ENCODE measurements around the gene KPNB1. TPM values are rescaled to one million over a fixed set of nuclear protein-coding genes. Genes with fewer than 3 reads are reported as not detected.
A peak's percentile ranks its signal among the peaks of the same experiment; 100 is the strongest.

Gene KPNB1
- total RNA-seq, 1 donor from 2014 or later: 160 TPM

GRCh38 chr17:47704736-47705135 lies 55.0 kb downstream of the KPNB1 start:
- no peak for ATAC-seq (ENCODE audit: poor library complexity)
- intact Hi-C loops (cut with DNase I): no loop called here

DNA sequence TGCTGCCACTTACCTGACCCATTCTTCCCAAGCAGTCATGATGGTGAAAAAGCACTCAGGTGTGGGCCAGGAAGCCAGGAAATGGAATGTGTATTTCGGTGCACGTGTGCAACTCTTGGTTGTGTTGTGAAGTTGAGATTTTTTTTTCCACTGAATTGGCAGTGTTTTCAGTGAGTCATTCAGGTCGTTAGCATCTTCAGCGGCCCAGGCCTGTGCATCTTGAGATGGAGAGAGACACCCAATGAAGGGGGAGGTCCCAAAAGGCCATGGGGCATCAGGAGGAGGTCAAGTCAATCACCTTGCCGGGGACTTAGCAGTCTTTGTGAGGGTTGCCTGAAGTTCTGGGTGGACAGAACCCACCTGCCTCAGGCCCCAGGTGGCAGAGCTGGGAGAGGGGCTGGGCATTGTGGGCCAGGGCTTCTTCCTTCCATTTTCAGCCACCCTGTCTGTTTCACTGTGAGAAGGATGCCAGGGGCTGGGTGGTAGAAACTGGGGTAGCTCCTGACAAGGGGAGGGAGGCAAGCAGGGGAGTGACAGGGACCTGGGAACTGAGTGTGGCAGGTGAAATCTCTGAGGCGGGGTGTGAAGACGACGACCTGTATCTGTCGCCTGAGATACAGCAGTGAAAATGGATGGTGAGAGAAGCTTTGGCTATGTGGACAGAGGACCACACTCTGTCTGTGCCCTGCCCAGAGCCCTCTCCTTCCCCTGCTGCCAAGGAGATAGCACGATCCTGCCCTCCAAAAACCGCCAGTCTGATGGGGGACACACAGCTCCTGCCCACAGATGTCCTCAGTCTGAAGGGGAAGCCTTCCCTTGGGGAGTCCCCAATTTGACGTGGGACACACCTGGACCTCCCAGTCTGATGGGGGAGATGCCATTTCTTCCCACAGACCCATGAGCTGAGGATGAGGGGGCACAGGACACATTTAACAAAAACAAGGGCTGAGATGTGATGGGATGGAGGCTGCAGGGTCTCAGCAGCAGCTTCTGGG lies 56.1 kb downstream of the KPNB1 start:
- intact Hi-C loops (cut with DNase I): no loop called here

More at GRCh38 chr17:47704736-47705135, 55.0 kb downstream of the KPNB1 start:
- peak; percentile 35 for DNase-seq

DNA sequence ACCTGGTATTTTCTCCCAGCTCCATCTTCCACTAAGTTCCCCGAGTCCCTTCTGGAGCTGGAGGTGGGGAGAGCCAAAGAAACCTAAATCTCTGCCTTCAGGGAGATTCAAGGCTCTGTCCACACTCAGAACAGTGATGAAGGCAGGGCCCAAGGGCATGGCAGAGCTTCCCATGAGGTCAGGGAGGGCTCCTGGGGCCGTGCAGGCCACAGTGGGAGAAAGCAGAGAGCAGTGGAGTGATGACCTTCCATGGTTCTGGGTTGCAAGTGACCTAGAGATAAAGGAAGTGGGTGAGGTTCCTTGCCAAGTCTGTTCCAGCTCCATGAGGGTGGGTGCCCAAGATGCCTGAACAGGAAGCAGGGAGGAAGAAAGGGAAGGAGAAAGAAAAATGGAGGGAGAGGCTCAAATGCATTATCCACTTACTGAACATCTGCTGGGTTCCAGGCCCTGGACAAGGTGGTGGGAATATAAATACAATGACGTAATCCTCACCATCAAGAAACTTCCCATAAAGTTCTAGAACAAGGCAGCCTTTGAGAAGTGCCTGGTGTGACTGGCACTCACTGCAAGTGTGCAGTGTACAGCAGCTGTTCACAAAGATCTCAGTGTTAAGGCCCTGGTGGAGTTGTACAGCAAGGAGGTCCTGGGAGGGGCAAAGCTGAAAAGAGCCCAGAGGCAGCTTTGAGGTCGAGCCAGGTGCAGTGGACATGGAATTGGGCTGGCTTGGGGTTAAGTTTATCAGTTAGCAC lies 57.5 kb downstream of the KPNB1 start:
- intact Hi-C loops (cut with DNase I): no loop called here
- peak; percentile 10 for ATAC-seq (ENCODE audit: poor library complexity)
- peak; percentile 20 for DNase-seq

More for the DNA sequence above, 56.1 kb downstream of the KPNB1 start:
- no peak for ATAC-seq (ENCODE audit: poor library complexity)
- DNase-seq: peak; percentile 19

- DNase-seq: no peak
- intact Hi-C loops (cut with DNase I): no loop called here
- ATAC-seq (ENCODE audit: poor library complexity): no peak
Observed at GRCh38 chr17:47707884-47708283, 58.2 kb downstream of the KPNB1 start.

GRCh38 chr17:47708312-47708863 lies 58.7 kb downstream of the KPNB1 start:
- no peak for ATAC-seq (ENCODE audit: poor library complexity)
- intact Hi-C loops (cut with DNase I): no loop called here
- DNase-seq: peak; percentile 40

DNA sequence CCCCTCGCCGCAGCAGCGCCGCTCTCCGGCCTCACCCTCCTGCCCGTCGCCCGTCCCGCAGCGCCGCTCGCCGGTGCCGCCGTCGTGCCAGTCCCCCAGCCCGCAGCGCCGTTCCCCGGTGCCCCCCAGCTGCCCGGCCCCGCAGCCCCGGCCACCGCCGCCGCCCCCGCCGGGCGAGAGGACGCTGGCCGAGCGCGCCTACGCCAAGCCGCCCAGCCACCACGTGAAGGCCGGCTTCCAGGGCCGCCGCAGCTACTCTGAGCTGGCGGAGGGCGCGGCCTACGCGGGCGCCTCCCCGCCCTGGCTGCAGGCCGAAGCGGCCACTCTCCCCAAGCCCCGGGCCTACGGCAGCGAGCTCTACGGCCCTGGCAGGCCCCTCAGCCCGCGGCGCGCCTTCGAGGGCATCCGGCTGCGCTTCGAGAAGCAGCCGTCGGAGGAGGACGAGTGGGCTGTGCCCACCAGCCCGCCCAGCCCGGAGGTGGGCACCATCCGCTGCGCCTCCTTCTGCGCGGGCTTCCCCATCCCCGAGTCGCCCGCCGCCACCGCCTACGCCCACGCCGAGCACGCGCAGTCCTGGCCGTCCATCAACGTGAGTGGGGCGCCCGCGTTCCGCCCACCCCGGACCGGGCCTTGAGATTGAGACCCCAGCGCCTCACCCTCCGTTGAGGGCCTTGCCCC lies 59.3 kb downstream of the KPNB1 start:
- intact Hi-C loops (cut with DNase I): no loop called here
- ATAC-seq (ENCODE audit: poor library complexity) (peak; percentile 78), DNase-seq (peak; percentile 69)

- DNase-seq (peak; percentile 4), ATAC-seq (ENCODE audit: poor library complexity) (no peak)
- intact Hi-C loops (cut with DNase I): no loop called here
Observed at GRCh38 chr17:47709594-47709993, 59.9 kb downstream of the KPNB1 start.

GRCh38 chr17:47711366-47712099 lies 61.8 kb downstream of the KPNB1 start:
- intact Hi-C loops (cut with DNase I): no loop called here
- ATAC-seq (ENCODE audit: poor library complexity) (no peak), DNase-seq (no peak)

DNA sequence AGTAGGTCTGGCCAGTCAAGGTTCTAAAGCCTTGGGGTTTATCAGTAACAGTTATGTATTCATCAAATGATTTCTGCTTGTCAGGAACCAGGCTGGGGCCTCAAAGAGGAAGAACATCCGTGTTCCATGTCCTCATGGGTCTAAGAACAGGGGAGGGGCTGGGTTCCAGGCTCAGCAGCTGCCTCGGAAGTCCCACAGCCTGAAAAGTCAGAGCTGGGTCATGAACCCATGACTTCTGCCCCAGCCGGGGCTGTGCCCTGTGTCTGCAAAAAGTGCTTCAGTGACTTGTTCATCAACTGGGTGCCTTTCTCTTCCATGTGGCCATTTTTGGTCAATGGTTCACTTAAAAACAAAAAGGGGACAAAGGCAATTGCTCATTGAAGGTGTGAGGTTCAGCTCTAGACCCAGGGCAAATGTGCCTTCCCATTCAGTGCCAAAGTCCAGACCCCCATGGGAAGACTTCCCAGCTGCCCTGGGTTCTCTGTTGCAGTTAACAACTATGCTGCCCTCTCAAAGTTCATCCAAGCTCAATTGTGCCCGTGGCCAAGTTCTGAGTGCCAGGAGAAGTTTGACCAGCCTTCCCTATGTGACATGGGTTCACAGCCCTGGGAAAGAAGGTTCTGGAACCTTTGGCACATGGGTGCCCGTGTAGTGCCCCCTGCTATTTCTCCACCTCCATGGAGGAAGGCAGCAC lies 62.8 kb downstream of the KPNB1 start:
- no peak for ATAC-seq (ENCODE audit: poor library complexity)

DNA sequence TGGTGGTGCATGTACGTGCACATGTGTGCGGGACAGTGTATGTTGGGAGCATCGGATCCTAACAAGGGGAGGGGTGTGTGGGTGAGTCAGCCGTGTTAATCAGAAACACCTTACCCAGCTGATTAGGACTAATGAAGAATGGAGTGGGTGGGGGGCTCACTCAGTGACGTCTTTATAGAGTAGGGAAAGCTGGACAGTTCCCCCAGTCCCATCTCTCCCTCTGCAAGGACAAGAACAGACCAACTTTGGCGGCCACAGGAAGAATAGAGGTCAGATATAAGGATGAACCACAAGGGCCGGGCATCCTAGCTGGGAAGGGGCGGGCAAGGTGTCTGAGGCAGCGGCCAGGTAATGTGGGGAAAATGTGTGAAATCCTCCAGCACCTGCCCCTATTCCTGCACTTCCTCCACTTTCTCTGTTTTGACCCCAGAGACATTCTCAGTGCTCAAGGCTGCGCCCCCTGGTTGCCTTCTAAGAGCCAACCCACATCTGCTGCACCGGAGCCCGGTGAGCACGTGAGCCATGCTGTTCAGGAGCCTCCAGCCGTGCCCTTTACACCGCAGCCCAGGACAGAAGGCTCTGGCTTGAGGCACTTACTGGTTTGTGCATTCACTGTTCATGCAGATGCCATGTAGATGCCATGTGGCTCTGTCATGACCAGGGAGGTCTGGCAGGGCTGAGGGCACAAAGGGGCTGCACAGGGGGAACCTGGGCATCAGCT lies 64.4 kb downstream of the KPNB1 start:
- intact Hi-C loops (cut with DNase I): no loop called here
- DNase-seq (no peak), ATAC-seq (ENCODE audit: poor library complexity) (no peak)

More for the DNA sequence above, 62.8 kb downstream of the KPNB1 start:
- intact Hi-C loops (cut with DNase I): no loop called here
- DNase-seq: no peak

DNA sequence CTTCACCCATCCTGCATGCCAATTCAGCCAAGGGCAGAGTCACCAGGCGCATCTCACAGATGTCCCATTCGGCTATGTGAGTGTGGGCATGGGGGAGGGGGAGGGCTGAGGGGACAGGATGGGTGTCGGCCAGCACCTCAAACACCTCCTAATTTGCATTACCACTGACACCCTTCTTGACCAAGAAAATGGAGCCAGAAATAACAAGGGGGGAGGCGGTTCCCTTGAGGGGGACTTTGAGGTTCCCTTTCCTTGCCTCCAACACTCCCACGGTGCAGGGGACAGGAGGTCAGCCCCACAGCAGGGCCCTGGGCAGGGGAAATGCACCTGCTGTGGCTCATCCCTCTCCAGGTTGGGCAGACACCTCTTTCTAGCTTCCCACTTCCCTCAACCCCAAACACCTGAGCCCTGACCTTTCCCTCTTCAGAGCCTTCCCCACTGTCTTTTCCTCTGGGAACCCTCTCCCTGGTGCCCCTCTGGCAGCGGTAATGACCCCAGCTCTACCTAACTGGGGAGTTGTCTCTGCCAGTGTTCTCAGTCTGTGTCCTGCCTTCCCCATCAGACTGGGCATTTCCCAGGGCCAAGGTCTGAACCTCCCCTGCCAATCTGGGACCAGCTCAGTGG lies 65.2 kb downstream of the KPNB1 start:
- intact Hi-C loops (cut with DNase I): no loop called here
- no peak for ATAC-seq (ENCODE audit: poor library complexity)

GRCh38 chr17:47715669-47716325 lies 66.1 kb downstream of the KPNB1 start:
- no peak for ATAC-seq (ENCODE audit: poor library complexity)
- intact Hi-C loops (cut with DNase I): no loop called here
- DNase-seq: no peak

More for the DNA sequence above, 65.2 kb downstream of the KPNB1 start:
- no peak for DNase-seq

DNA sequence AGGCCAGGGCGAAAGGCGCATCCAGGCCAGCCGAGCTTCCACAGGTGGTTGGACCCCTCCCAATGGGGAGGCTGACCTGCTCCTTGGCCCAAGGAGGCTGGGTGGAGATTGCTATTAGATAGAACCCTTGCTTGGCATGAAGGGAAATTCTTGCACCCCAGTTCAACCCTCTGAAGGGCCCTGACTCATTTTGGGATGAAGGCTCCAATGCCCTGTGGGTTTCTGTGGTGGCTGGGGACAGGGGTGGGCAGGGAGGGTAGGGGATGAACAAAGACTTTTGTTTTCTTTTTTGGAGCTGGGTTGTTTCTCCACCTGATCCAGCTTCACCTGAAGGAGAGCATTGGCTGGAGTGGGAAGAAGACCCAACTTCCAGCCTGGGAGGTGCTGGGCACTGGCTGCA lies 66.7 kb downstream of the KPNB1 start:
- ATAC-seq (ENCODE audit: poor library complexity): no peak
- no peak for DNase-seq
- intact Hi-C loops (cut with DNase I): no loop called here

DNA sequence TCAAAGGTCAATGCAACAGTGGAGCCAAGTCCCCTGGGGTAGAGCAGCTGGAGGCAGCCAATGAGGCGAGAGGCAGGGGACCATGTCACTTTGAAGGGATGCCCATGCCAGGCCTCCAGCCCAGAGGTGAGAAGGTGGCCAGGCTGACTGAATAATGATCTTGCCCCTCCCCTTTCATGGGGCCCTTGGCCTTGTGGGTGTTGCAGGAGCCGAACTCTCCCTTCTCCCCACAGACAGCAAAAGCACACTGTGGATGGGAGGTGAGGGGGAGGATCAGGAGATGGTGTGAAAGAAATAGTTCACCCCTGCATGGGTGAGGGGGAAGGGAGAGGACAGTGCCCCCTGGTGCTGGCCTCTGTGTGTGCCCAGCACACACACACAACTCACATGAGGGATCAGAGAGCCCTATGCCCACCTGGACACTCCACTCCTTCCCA lies 67.6 kb downstream of the KPNB1 start:
- intact Hi-C loops (cut with DNase I): no loop called here
- ATAC-seq (ENCODE audit: poor library complexity): peak; percentile 24
- no peak for DNase-seq

DNA sequence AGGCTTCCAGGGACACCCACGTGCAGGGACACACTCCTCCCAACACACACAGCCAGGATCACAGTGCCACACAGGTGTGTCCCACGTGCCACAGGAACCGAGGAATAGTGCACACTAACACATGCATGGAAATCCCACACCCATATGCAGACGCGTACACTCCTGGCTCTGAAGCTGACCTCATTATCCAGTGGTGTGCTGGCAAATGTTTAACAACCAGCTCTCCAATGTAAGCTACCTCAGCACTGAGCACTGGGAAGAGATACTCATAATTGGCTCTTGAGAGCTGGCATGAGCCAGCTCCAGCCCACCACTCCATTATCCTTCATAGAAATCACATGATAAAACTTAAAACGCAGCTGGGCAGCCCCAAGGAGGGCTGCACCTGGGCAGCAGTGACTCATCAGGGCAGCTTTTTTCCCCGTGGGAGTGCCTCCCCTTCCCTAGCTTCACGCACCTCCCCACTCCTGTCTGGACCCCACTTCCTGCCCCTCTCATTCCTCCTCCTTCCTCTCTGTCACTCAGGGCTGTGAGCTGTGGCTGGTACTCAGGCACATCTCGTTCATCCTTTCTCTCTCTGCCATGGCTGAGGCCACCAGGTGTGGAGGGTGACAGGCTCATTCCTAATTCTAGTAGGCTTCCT lies 68.4 kb downstream of the KPNB1 start:
- DNase-seq (no peak), ATAC-seq (ENCODE audit: poor library complexity) (no peak)
- intact Hi-C loops (cut with DNase I): no loop called here

All from Right ventricle myocardium superior (tissue), 1 donor.